Prostate gland (tissue), 2 donors: ENCODE data around the gene PDGFRB.

Experiments used
- CTCF ChIP-seq, 4 experiments: fragments of 200-600 bp in 2 of 4; fragments of 450-650 bp in 2 of 4; sonication (generic) in 2 of 4; IDR thresholded peaks; 1 replicate in 3 of 4; 2 replicates in 1 of 4; pipeline ENCODE4 v1.5.1; 2016 to 2019; ENCODE audit warnings: antibody characterized with exemption in 4 of 4, mild to moderate bottlenecking in 2 of 4, moderate library complexity in 2 of 4
- POLR2AphosphoS5 ChIP-seq: sonication (generic); formaldehyde crosslinking; IDR thresholded peaks from one replicate; pipeline ENCODE4 v1.6.1; 2017; ENCODE audit warnings: antibody characterized with exemption

- TF ChIP-seq CTCF (IDR thresholded peaks at IDR 0.05) (no peak), POLR2AphosphoS5 (no peak)
These were observed 3.4 kb upstream of the PDGFRB start for GRCh38 chr5:150159031-150159430.
